Right renal pelvis (tissue), 4 donors: ENCODE results near the gene SLC25A48. TPM values are rescaled to one million over a fixed set of nuclear protein-coding genes. Genes with fewer than 3 reads are reported as not detected.

Experiments used
- DNase-seq, 4 donors: peaks; one replicate each; pipeline ENCODE4 v3.0.0-alpha.2; 2013; ENCODE audit warnings: low read depth in 4 of 4, low spot score in 3 of 4, missing footprints in 1 of 4
- polyA plus RNA-seq, 4 donors: library from polyadenylated mRNA; unstranded; fragments of 120-200 nt; gene quantifications; one replicate each; pipeline ENCODE4 v1.2.1, GENCODE V29; 2013; ENCODE audit not compliant: insufficient read length in 4 of 4

SLC25A48 gene, protein sequence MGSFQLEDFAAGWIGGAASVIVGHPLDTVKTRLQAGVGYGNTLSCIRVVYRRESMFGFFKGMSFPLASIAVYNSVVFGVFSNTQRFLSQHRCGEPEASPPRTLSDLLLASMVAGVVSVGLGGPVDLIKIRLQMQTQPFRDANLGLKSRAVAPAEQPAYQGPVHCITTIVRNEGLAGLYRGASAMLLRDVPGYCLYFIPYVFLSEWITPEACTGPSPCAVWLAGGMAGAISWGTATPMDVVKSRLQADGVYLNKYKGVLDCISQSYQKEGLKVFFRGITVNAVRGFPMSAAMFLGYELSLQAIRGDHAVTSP
- 1 to 10 TPM; 2.9 to 3.9 (median 3.2) TPM for polyA plus RNA-seq

DNA sequence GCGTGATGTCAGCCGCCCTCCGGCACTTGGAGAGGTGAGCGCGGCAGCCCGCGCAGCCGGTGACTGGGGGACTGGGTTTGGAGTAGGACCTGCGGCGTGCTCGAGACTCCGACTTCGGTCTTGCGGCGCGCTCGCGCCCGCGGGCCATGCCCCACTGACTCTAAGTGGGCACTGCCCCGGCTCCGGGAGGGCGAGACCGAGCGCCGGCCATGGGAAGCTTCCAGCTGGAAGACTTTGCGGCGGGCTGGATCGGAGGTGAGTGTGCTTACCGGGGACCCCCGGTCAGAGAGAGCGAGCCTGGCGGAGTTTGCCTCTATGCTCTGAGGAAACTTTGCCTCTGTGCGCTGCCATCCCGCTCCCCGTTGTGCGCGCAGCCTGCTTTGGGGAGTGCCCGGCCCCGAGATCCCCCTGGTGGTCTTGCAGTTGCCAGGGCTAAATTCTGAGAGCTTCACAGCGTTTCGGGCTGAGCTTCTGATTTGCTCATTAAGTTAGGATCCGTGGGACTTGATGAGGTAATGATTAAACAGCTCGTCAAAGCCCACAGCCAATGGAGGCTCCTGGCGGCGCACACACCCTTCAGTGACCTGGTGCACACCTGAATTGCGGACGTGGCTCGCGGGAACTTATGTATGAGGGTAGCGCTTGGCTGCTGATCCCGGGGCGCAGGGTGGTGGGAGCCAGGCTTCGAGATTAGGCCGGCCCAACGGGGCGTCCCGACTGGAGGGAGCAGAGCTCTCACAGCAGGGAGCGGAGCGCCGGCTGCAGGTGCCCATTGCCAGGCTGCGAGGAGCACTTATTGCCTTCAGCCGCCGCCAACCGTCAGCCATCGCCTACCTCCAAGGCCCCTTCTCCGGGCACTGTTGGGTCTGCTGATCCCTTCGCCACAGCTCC is at the start of gene SLC25A48:
SLC25A48 (plus strand) TSS at position 25 of the 891 bp plus-strand sequence; CDS start at position 210, 185 bp downstream.
- peak; percentile 40 to 65 (median 48) for DNase-seq

DNA sequence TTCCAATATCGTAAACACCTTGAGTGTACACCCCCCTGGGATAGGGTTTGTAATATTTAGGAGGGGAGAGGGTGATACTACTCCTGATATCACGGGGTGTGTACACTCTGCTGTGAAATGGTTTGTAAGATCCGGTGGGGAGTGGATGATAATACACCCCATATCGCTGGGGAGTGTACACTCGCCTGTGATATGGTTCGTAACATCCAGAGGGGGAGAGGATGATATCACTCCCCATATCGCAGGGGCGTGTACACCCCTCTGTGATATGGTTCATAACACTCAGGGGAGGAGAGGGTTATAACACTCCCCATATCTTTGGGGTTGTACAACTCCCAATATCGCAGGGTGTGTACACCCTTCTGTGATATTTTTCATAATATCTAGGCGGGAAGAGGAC is 33.8 kb upstream of the SLC25A48 start:
- no peak for DNase-seq

DNA sequence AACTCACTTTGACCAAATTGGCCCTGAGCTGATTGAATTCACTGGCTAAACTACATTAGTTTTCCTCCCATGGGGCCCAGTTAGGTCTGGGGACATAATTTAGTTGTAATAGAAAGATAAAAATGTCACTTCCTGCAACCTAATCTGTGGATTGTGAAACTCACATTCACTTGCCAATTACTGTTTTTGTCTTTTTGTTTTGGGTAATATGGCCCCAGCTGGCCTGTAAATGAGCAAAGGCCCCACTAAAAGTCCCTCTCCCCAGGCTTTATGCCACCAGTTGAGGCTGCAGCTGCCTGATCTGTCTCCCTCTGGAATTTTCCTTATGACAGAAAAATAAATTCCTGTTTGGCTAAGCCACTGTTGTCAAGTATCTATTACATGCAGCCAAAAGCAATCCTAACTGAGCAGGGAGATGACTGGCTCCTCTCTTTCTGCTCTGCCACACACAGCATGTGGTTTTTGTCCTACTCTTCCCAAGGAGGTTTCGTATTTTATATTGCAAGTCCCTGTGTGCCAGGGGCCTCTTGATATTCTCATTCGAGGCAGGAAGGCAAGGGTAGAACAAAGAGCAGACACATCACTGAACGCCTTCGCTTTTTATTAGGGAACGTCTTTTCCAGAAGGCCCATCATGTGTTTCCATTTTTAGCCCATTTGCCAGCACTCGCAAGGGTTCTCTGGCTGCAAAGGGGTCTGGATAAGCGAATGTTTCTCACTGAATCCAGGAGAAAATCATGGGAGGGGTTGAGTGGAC is 24.1 kb upstream of the SLC25A48 start:
- DNase-seq: no peak

DNA sequence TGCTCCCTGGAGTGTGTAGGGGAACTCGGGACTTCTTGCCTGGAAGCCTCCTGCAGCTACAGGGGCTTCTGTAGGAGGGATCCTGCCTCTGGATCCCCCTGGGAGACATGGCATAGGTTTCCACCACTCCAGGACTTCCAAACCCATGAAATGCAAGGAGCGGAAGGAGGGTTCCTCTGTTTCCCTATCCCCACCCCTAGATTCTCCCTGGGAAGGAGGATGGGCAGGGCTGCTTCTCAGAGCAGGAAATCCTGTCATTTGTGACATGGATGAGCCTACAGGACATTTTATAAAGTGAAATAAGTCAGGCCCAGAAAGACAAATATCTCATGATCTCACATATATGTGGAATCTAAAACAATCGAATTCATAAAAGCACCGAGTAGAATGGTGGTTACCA is 23.5 kb upstream of the SLC25A48 start:
- no peak for DNase-seq

DNA sequence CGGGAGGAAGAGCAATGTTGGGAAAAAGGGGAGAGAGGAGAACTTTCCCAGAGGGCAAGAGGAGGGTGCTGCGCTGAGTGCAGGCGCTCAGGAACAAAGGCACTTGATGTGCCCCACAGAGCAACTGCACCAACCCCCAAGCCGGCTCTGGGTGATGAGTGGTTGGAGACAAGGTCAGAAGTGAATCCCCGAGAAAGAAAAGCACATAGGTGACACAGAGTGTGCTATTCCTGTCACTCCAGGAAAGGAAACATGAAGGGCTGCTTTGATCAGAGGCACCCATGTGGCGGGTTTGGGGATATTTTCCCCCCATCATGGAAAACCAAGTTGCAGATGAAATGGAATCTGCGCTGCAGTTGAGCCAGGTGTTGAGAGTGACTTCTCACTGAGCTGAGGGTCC is 20.7 kb upstream of the SLC25A48 start:
- DNase-seq: no peak

DNA sequence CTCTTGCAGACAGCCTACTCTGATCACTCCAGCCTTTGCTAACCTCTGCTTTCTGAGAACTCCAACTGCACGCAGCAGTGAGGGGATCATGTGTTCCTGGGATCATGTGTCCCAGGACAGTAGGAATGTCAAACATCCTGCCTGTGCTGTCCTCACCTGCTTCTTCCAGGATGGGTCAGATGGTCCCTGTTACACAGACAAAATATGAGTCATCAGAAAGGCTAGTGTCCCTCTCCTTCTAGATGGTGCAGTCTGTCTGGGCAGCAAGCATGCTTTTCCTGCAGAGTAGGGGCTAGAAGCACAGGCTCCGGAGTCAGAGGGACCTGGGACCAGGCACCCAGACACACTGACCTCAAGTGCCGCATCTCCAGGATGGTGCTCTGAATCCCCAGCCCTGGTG is 20.1 kb upstream of the SLC25A48 start:
- DNase-seq: no peak

DNA sequence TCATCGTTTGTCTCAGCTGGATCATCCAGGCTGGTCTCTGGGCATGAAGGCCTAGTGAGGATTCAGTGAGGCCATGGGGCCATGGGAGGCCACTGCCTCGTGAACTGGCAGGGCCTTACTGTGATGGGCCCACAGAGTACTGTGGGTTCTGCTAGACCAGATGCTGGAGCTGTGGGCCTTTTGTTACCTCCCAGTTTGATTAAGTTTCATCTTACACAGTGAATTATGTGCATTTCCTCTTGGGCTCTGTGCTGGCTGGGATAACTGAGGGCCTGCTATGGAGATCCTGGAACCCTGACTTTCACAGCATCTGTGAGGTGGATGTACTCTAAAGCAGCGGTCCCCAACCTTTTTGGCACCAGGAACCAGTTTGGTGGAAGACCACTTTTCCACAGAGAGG is 19.7 kb upstream of the SLC25A48 start:
- no peak for DNase-seq

DNA sequence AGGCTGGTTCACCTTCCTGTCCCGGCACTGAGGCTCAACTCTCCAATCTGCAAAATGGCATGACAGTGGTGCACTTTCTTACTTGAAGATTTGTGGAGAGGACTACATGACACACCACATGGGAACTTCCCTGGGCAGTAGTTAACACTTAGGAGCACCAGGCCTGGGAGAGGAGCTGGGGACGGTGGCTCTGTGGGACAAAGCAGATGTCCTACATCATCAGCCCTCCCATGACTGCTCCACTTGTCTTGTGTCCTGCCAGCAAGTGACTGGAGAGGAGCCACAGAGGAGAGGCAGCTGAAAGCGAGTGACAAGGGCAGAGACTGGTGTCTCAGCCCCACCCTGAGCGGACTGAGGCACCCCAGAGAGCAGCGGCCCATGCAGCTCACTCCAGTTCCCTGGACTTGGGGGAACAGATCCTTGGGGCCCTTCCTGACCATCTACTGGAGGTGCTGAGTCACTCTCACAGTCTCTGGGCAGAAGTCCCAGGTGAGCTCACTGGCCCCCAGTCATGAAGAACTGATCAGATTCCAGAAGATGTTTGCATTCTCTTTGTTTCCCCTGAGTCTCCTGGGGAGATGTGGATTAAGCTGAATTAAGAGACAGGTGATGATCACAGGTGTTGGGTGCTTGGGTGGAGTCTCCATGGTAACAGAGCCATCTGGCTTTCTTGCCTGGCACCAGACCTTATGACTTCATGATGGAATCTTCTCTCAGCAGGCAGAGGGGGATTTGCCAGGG is 13.2 kb upstream of the SLC25A48 start:
- no peak for DNase-seq

DNA sequence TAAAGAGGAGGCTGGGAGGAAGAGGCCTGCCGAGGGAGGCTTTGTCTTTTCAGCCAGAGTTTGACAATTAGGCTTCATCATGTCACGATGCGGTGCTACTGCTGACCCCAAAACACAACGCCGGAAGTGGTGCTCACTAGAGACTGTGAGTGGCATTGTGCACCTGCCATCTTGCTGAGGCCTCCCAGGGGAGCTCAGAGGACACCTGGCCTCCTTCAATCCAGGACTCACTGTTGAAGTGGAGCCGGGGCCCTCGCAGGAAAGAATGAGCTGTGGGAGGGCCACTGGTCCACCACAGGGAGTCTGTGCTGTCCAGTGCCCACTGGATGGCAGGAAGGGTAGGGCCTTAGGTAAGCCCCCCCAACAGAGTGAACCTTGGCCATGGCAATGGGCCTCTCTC is 12.7 kb upstream of the SLC25A48 start:
- DNase-seq: no peak

DNA sequence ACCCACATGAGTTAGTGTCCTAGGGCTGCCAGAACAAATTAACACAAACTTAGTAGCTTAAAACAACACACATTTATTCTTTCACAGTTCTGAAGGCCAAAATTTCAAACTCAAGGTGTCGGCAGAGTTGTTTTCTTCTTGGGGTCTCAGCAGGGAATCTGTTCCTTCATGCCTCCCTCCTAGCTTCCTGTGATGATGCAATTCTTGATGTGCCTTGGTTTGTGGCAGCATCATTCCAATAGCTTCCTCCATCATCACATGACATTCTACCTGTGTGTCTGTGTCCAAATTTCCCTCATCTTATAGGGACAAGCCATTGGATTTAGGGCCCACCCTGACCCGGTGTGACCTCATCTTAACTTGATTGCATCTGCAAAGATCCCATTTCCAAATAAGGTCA is 12.2 kb upstream of the SLC25A48 start:
- DNase-seq: no peak

DNA sequence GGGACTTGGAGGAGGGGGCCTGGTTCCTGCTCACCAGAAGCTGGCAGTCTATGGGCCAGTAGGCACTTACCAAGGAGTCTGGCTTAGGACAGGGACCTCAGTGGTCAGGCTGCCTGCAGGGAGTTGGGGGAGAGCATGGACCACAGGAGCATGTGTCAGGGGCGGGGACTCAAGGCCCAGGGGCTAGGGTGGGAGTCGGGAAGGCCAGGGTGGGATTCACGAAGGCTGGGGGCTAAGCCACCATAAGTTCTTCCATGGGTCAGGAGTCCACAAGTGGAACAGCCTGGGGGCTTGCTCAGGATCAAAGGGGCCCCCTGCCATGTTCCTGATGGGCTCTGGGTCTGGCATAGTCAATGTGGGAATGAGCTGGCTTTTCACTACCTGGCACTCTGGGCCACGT is 11.5 kb upstream of the SLC25A48 start:
- DNase-seq: no peak

DNA sequence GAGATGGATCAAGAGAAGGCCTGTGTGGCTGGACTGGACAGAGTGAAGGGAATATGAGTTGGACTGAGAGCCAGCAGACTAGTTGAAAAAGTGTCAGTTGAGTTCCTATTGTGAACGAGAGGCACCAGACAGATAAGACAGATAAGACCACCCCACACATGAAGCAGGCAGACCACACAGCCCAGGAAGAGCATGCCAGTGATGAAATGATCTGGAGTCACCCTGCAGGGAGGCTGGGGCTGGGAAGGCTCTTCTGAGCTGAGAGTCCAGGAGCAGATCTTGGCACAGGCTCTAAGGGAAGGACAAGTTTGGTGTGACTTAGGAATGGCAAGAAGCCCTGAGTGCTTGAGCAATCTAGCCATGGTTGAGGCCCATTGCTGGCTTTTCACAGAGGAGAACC is 10.6 kb upstream of the SLC25A48 start:
- no peak for DNase-seq

DNA sequence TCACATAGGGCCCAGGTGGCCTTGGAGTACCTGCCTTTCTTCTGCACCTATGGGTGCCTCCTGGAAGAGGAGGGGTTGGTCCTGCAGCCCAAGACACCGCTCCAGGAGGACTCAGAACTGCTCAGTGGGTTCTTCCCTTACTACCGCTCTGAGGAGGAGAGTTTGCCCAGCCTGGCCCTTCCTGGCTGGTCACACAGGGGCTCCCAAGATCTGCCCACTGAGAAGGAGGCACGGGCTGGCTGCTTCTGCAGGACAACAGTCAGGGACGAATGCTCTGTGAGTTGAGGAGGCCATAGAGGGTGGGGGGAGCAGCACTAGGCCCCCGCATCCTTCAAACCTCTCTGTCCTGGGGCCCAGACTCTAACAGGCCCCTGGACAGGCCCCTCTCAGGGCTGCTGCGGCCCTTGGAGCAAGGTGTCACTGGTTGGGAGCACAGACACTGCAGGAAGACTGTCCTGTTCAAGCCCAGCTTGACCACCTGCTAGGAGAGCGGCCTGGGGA is 9.9 kb upstream of the SLC25A48 start:
- no peak for DNase-seq

DNA sequence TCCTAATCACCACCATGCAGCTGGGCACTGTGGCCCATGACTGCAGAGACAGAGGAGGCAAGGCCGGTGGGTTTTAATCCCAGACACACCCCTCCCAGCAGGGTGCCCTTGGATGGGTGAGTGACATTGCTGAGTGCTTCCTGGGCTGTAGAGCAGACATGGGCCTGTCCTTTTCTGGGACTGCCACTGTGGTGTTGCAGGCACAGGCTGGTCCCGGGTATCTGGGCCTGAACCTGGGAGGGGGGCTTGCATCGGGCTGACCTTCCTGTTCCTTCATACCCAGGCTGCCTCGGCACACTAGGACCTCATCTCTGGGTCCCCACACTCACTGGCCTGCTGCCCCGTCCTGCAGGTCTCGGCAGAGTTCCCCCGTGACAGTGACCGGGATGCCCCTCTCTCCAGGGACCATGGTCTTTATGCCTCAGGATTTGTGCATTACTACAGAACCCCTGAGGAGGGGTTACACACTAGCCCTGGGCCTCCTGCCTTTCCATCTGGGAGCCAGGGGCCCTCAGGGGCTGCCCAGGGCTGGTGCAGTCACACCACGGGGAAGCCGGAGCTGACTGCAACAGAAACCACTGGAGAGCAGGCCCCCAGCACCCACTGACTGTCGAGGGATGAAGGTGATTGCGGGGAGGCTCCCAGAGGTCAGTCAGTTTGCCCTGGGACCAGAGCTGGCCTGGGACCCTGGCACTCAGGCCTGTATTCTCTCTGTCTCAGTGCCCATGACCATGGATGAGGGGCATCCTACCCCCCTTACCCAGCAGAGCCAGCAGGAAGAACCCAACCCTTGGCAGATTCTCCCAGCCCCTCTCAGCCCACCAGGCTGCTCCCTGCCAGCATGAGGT is 8.9 kb upstream of the SLC25A48 start:
- no peak for DNase-seq

DNA sequence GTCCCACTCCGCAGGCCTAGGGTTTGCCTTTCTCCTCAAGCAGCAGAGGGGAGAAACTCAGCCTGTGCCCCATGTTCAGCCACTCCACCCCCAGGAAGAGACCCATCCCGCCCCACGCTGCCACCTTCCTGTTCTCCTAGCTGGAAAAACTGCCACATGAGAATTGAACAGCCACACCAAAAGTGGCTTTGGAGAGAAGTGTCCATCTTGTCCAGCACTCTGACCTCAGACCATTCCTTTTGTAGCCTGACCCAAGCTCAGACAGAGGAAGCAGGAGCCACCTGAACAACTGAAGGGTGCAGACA is 8.3 kb upstream of the SLC25A48 start:
- DNase-seq: no peak

DNA sequence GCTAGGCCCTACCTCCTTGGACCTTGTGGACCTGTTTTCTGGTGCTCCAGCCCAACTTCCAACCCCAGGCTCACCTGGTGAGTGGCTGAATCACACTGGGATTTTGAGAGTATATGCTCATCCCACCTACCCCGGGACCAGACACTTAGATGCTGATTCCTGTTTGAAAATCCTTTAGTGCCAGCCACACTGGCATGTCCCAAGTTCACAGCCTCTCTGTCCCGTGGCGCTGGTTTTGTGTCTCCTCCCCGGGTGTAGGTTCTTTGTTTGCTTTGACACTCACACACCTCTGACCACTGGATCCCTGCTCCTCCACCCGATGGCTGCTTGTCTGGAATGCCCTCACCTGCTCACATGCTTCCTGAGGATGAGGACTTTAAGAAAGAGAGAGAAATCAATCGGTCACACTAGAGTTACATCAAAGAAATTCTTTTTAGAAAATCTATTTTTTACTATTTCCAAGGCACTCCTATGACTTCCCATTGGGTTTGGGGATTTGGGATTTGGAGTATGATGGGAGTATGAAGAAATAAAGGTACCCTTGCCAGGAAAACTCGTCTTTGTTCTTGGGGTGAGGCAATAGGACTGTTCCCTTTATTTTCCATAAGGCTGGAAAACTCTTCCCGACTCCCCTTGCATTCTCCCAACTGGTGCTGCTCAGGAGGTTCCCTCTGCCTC is 7.3 kb upstream of the SLC25A48 start:
- no peak for DNase-seq

DNA sequence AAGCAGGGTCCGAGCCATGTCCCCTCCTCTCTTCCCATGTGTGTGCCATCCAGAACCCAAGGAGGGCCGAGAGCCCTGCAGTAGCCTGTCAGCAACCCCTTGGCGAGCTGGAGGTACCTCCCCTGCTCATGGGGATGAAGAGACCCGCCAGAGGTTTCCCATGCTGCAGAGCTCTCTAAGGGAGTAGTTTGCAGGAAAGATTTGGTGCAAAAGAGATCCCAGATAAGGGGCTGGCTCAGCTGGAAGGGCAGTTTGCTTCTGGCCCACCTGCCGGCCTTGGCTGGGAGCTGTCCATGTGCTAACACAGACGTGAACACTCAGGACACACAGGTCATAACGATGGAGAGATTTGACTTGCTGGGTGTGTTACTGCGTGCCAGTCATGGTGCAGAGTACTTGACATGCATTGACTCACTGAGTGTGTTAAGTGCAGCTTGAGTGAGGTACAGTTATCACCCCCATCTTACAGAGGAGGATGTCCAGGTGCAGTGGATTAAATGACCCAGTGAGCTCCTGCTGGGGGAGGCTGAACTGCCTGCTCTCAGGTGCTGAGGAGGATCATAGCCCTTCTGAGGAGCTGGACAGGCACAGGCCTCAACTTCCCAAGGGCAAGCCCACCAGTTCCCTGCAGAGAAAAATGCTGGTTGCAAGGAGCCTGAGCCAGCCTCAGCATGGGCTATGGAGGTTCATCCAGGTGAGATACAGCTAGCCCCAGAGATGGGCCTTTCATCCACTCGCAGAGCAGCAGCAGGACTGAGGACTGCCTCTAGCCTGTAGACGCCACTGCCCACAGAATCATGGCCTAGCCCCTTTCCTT is 6.3 kb upstream of the SLC25A48 start:
- no peak for DNase-seq

DNA sequence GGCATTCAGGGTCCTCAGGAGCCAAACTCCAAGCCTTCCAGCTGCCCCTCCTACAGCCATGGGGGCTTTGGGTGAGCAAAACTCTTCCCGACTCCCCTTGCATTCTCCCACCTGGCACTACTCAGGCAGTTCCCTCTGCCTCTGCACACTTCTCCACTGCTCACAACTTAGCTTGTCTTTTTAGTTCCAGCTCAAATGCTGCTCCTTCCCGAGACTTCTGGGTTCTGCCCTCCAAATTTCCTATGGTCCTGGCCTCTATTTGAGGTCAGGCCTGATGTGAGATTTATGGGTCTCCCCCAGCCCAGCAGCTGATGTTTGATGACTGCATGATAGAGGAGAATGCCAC is 5.7 kb upstream of the SLC25A48 start:
- DNase-seq: no peak
